ENCODE measurements around the gene HSFX3. TPM values are rescaled to one million over a fixed set of nuclear protein-coding genes. Genes with fewer than 3 reads are reported as not detected.

Gene HSFX3
- total and polyA plus RNA-seq, 8 donors, result not detected

GRCh38 chrX:149498767-149499166 is 51.0 kb downstream of the HSFX3 start:
- H3K27me3 ChIP-seq, result no peaks in the 10 kb centered on the region
- peaks cover 0 to 12% (median 0%) of the 10 kb centered on the region in 3 donors for H3K36me3 ChIP-seq
- intact Hi-C loops (cut with DNase I), result no loop called here
- DNase-seq, result no peak
- FAIRE-seq, result no peak
- TF ChIP-seq CTCF (IDR thresholded peaks at IDR 0.05), result no peak
- WGBS, 2 donors, result 81 to 96% methylated on average over 4 of the region's 4 CpGs
- no peaks in the 10 kb centered on the region for H3K9me3 ChIP-seq
- H3K4me3 ChIP-seq, result no peak overlapping the region
- H3K4me1 ChIP-seq, result no peaks in the 10 kb centered on the region
- ATAC-seq, result no peak
- H3K27ac ChIP-seq, result no peak overlapping the region

Other genes starting within 250 kb of the HSFX3 start
- 10 to 100 TPM; 15.7 to 36.6 (median 25.5) TPM for gene IDS, start 44.6 kb downstream of the HSFX3 start, total RNA-seq
- 10 to 100 TPM; 16.6 to 50.2 TPM for gene IDS, start 44.6 kb downstream of the HSFX3 start, polyA plus RNA-seq
- gene EOLA1, start 8.9 kb downstream of the HSFX3 start, total RNA-seq, result 10 to 100 TPM; 11.0 to 13.9 (median 11.6) TPM
- gene EOLA1, start 8.9 kb downstream of the HSFX3 start, polyA plus RNA-seq, result 10 to 100 TPM; 11.6 to 19.1 TPM
- not detected for gene MAGEA9B, start 37.5 kb upstream of the HSFX3 start, total RNA-seq
- gene MAGEA9B, start 37.5 kb upstream of the HSFX3 start, polyA plus RNA-seq, result not detected
- under 1 TPM in 3 of 6 donors, not detected in 3; 0.16 to 0.31 (median 0.17) TPM for gene HSFX2, start 45.4 kb upstream of the HSFX3 start, total RNA-seq
- gene HSFX2, start 45.4 kb upstream of the HSFX3 start, polyA plus RNA-seq, result 1 to 10 TPM in 1 of 2 donors, under 1 TPM in 1; 0.77 to 1.3 TPM
- 10 to 100 TPM in 2 of 6 donors, 1 to 10 TPM in 4; 5.1 to 13.7 (median 9.0) TPM for gene TMEM185A, start 81.9 kb upstream of the HSFX3 start, total RNA-seq
- gene TMEM185A, start 81.9 kb upstream of the HSFX3 start, polyA plus RNA-seq, result 1 to 10 TPM; 6.2 to 9.8 TPM
- gene MAGEA11, start 162.1 kb upstream of the HSFX3 start, total RNA-seq, result not detected
- gene MAGEA11, start 162.1 kb upstream of the HSFX3 start, polyA plus RNA-seq, result not detected
- 1 to 10 TPM in 1 of 6 donors, under 1 TPM in 5; 0.25 to 1.2 (median 0.58) TPM for gene HSFX1, start 224.1 kb upstream of the HSFX3 start, total RNA-seq
- under 1 TPM; 0.38 to 0.68 TPM for gene HSFX1, start 224.1 kb upstream of the HSFX3 start, polyA plus RNA-seq
- gene MAGEA9, start 232.0 kb upstream of the HSFX3 start, total RNA-seq, result not detected
- gene MAGEA9, start 232.0 kb upstream of the HSFX3 start, polyA plus RNA-seq, result not detected